ENCODE data around the gene AFF2.

- TF ChIP-seq POLR2A (IDR thresholded peaks at IDR 0.05), result no peak
- TF ChIP-seq CTCF (IDR thresholded peaks at IDR 0.05), result no peak
These were observed 458.5 kb downstream of the AFF2 start for GRCh38 chrX:148958901-148959300.

Measured in uterus (tissue), 2 donors.